HepG2 (cell line): ENCODE measurements around the gene ZBTB14. TPM values are rescaled to one million over a fixed set of nuclear protein-coding genes. Genes with fewer than 3 reads are reported as not detected.

Experiments
- ATAC-seq: fragments of 200-7000 bp; cut with Tn5 transposase; 3 replicates; pipeline ENCODE4 v1.9.1; 2020; ENCODE audit warnings: mild to moderate bottlenecking, moderate library complexity
- BruUV-seq: library from RNA; stranded (reverse); fragments of 400-500 nt; replicated peaks from 2 replicates; lab custom pipeline; 2021; lab: Mats Ljungman, UMichigan
- CTCF ChIA-PET: fragments of 300-600 bp; formaldehyde crosslinking; extraction: SDS; loops from one replicate; lab custom pipeline; 2021; ENCODE audit warnings: low total read pairs, inconsistent platforms, low intra/inter-chr PET ratio; lab: Yijun Ruan, JAX
- POLR2A ChIA-PET: fragments of 350-600 bp; sonication (Branson Sonifier 250); formaldehyde crosslinking; loops from one replicate; lab custom pipeline; 2020; ENCODE audit warnings: antibody characterized with exemption, inconsistent platforms; lab: Yijun Ruan, JAX
- DNase-seq: peaks from one replicate; pipeline ENCODE4 v3.0.0-alpha.2; 2015; ENCODE audit warnings: low spot score
- FAIRE-seq: peaks from 3 replicates; lab custom pipeline; 2011; peaks lifted over from hg19 to GRCh38; lab: Jason Lieb, UNC
- H2AFZ ChIP-seq: one replicate; pipeline ENCODE4 v1.6.1; 2011; ENCODE audit warnings: low read length, inconsistent platforms
- H3K27ac ChIP-seq: fragments of 300-600 bp; 3 replicates; pipeline ENCODE4 v1.8.0; 2011; ENCODE audit warnings: mixed run types, mild to moderate bottlenecking, mixed read lengths, low read length, inconsistent platforms; ENCODE audit not compliant: insufficient read depth; ENCODE audit errors: extremely low read length
- H3K27me3 ChIP-seq, 2 experiments: fragments of 200-600 bp in 1 of 2; 2 replicates in 1 of 2; 3 replicates in 1 of 2; pipeline versions ENCODE4 v1.6.0 to v1.8.0; 2011; ENCODE audit warnings: low read length in 2 of 2, mild to moderate bottlenecking in 2 of 2, moderate library complexity in 2 of 2, inconsistent platforms in 1 of 2; ENCODE audit not compliant: insufficient read depth in 2 of 2, control insufficient read depth in 1 of 2
- H3K36me3 ChIP-seq, 2 experiments: fragments of 200-600 bp in 1 of 2; replicated peaks in 1 of 2; 2 replicates in 1 of 2; 3 replicates in 1 of 2; pipeline versions ENCODE4 v1.5.1 to v1.8.0; 2011; ENCODE audit warnings: low read length in 2 of 2, inconsistent platforms in 1 of 2; ENCODE audit not compliant: insufficient read depth in 2 of 2, control insufficient read depth in 1 of 2
- H3K4me1 ChIP-seq: 2 replicates; pipeline ENCODE4 v1.5.1; 2012; ENCODE audit warnings: low read length, inconsistent platforms; ENCODE audit not compliant: insufficient read depth
- H3K4me2 ChIP-seq: 2 replicates; pipeline ENCODE4 v1.6.0; 2011; ENCODE audit warnings: low read depth, low read length, inconsistent platforms
- H3K4me3 ChIP-seq, 3 experiments: fragments of 200-600 bp in 1 of 3; sonication (generic), shearing (Covaris generic) in 1 of 3; replicated peaks in 1 of 3; 2 replicates each; pipeline ENCODE4 v1.5.1; 2011 to 2016; ENCODE audit warnings: low read length in 3 of 3, inconsistent platforms in 2 of 3, low read depth in 2 of 3, mild to moderate bottlenecking in 2 of 3, control low read depth in 1 of 3, mixed read lengths in 1 of 3; ENCODE audit not compliant: insufficient read depth in 1 of 3
- H3K79me2 ChIP-seq: one replicate; pipeline ENCODE4 v1.6.1; 2011; ENCODE audit warnings: low read length, inconsistent platforms; ENCODE audit not compliant: insufficient read depth
- H3K9ac ChIP-seq: 2 replicates; pipeline ENCODE4 v1.6.0; 2011; ENCODE audit warnings: mild to moderate bottlenecking, low read depth, low read length, inconsistent platforms; ENCODE audit not compliant: insufficient read depth
- H3K9me3 ChIP-seq: 2 replicates; pipeline ENCODE4 v1.5.1; 2012; ENCODE audit warnings: mild to moderate bottlenecking, low read length
- H4K20me1 ChIP-seq: 2 replicates; pipeline ENCODE4 v1.6.0; 2011; ENCODE audit warnings: inconsistent platforms, mild to moderate bottlenecking, low read length, moderate library complexity; ENCODE audit not compliant: insufficient read depth
- ARID2 ChIP-seq: sonication (generic); formaldehyde crosslinking; IDR thresholded peaks from 2 replicates; pipeline ENCODE4 v1.8.1; 2022; ENCODE audit warnings: mild to moderate bottlenecking, missing genetic modification reagents, borderline replicate concordance
- ARID4A ChIP-seq: sonication (generic); formaldehyde crosslinking; IDR thresholded peaks from 2 replicates; pipeline ENCODE4 v1.5.0; 2020; ENCODE audit warnings: mild to moderate bottlenecking, missing genetic modification reagents, borderline replicate concordance
- ATM ChIP-seq: fragments of 450-650 bp; IDR thresholded peaks from 2 replicates; pipeline ENCODE4 v1.7.1; 2017; ENCODE audit warnings: mild to moderate bottlenecking, borderline replicate concordance
- MNT ChIP-seq: fragments of 450-650 bp; IDR thresholded peaks from 2 replicates; pipeline ENCODE4 v1.6.1; 2016
- MXD4 ChIP-seq: IDR thresholded peaks from 2 replicates; pipeline ENCODE4 v1.6.1; 2016; ENCODE audit warnings: mild to moderate bottlenecking, missing biosample characterization, missing genetic modification reagents
- REST ChIP-seq, 2 experiments: IDR thresholded peaks; 2 replicates each; pipeline ENCODE4 v1.6.1; 2011 to 2012; ENCODE audit warnings: low read length in 2 of 2, borderline replicate concordance in 1 of 2, low read depth in 1 of 2, mild to moderate bottlenecking in 1 of 2, moderate library complexity in 1 of 2
- SRF ChIP-seq: IDR thresholded peaks from 2 replicates; pipeline ENCODE4 v1.6.1; 2011; ENCODE audit warnings: mild to moderate bottlenecking, low read depth, low read length, moderate library complexity
- THAP7 ChIP-seq: sonication (generic); formaldehyde crosslinking; IDR thresholded peaks from 2 replicates; pipeline ENCODE4 v1.8.1; 2023; ENCODE audit warnings: mild to moderate bottlenecking, missing genetic modification reagents
- TOPORS ChIP-seq: sonication (generic); formaldehyde crosslinking; IDR thresholded peaks from 2 replicates; pipeline ENCODE4 v1.8.0; 2023; ENCODE audit warnings: mild to moderate bottlenecking, missing genetic modification reagents
- ZNF501 ChIP-seq: sonication (generic); formaldehyde crosslinking; IDR thresholded peaks from 2 replicates; pipeline ENCODE4 v1.5.1; 2020; ENCODE audit warnings: mild to moderate bottlenecking, moderate library complexity, missing genetic modification reagents
- ZNF512B ChIP-seq: sonication (generic); formaldehyde crosslinking; IDR thresholded peaks from 2 replicates; pipeline ENCODE4 v1.5.1; 2020; ENCODE audit warnings: missing genetic modification reagents, mild to moderate bottlenecking, borderline replicate concordance
- in situ Hi-C: cut with HindIII; loops from 2 replicates; pipeline ENCODE4 v1.10.0; 2017; ENCODE audit warnings: low pct_unique_long_range_greater_than_20kb; ENCODE audit not compliant: extremely low pct_ligation_motif_present
- intact Hi-C: fragments of 100-400 bp; cut with micrococcal nuclease; formaldehyde crosslinking; loops from one replicate; pipeline ENCODE4 v1.10.0; 2022; ENCODE audit not compliant: unreplicated experiment
- polyA plus RNA-seq, 8 experiments: library from polyadenylated mRNA; depleted of rRNA in 3 of 8; stranded (reverse) in 7 of 8; unstranded in 1 of 8; fragments of >200 nt; fragmentation: Illumina TruSeq in 4 of 8; extraction: Trizol in 4 of 8; gene quantifications; 2 replicates each; pipeline versions ENCODE4 v1.2.1 to v1.2.3, GENCODE V29; 2011 to 2016; ENCODE audit warnings: low read depth in 4 of 8, missing spikeins in 1 of 8, mixed read lengths in 1 of 8; ENCODE audit not compliant: insufficient read depth in 1 of 8
- total RNA-seq, 5 experiments: library from RNA; depleted of rRNA; stranded (reverse); fragments of >200 nt; fragmentation: Illumina TruSeq; extraction: Trizol; gene quantifications; 2 replicates each; pipeline ENCODE4 v1.2.3, GENCODE V29; 2016; ENCODE audit warnings: low read depth in 1 of 5

The ZBTB14 gene
- total and polyA plus RNA-seq, 2 of the 13 experiments (the other 11 are each of a cell fraction or from before 2014, with no cell fraction given) = 8.0 to 14.4 TPM

GRCh38 chr18:5244941-5245340, 50.6 kb downstream of the ZBTB14 start:
- in situ Hi-C loops (no loop called here), intact Hi-C loops (no loop called here)
- no peak overlapping the region for H2AFZ ChIP-seq
- no TSS peak for BruUV-seq
- no peak overlapping the region for H3K4me2 ChIP-seq
- H3K4me1 ChIP-seq = peaks cover 11% of the 10 kb centered on the region
- no peak overlapping the region for H3K9ac ChIP-seq
- ATAC-seq (no peak), FAIRE-seq (no peak), DNase-seq (no peak)
- H3K4me3 ChIP-seq = no peak overlapping the region
- H3K27ac ChIP-seq = no peak overlapping the region
- ChIA-PET CTCF (no interaction called here), POLR2A (no interaction called here)
- H3K9me3 ChIP-seq = no peaks in the 10 kb centered on the region
- no peaks in the 10 kb centered on the region for H3K27me3 ChIP-seq
- H4K20me1 ChIP-seq = no peaks in the 10 kb centered on the region
- H3K79me2 ChIP-seq = peaks cover 10% of the 10 kb centered on the region
- no peaks in the 10 kb centered on the region for H3K36me3 ChIP-seq
- TF ChIP-seq TOPORS (CRISPR knock-in tag) (no peak), REST (IDR thresholded peaks at IDR 0.05; ENCODE audit: borderline replicate concordance in 1 of 2, low read depth in 1 of 2, low read length in 2 of 2) (no peak), ARID4A (CRISPR knock-in tag) (no peak), SRF (no peak), THAP7 (CRISPR knock-in tag) (no peak), ATM (no peak), MXD4 (CRISPR knock-in tag) (no peak), MNT (no peak), ZNF501 (CRISPR knock-in tag) (no peak), ZNF512B (CRISPR knock-in tag) (no peak), ARID2 (CRISPR knock-in tag) (no peak)
